Stimulated activated CD4-positive, alpha-beta T cell treated with anti-CD3 and anti-CD28 coated beads, Interleukin-12 subunit alpha, Interleukin-12 subunit beta, amount 100 ng/mL, for 4 hours (primary cell): Measurements from ENCODE around the gene OGDH.
A peak's percentile ranks its signal among the peaks of the same experiment; 100 is the strongest.
"Not testable (repeated sequence)": the region's sequence is repeated elsewhere in the genome, so short reads cannot be mapped to it uniquely, and the experiment has no call there.

Experiments used
- DNase-seq: peaks from one replicate; pipeline ENCODE4 v3.0.0-alpha.2; 2020

OGDH gene

GRCh38 chr7:44712012-44712411 lies 105.6 kb downstream of the OGDH start:
- no peak for DNase-seq

- no peak for DNase-seq
Measured at GRCh38 chr7:44713141-44713540, 106.7 kb downstream of the OGDH start.

GRCh38 chr7:44713680-44714335 lies 107.4 kb downstream of the OGDH start:
- no peak for DNase-seq

- DNase-seq, result no peak
Measured at GRCh38 chr7:44716205-44716604, 109.8 kb downstream of the OGDH start.

- no peak for DNase-seq
Measured at GRCh38 chr7:44720301-44720700, 113.9 kb downstream of the OGDH start.

GRCh38 chr7:44724276-44724675 lies 117.8 kb downstream of the OGDH start:
- no peak for DNase-seq

GRCh38 chr7:44726250-44726649 lies 119.8 kb downstream of the OGDH start:
- not testable (repeated sequence) for DNase-seq

GRCh38 chr7:44727158-44727936 lies 120.9 kb downstream of the OGDH start:
- no peak for DNase-seq

GRCh38 chr7:44727937-44728262 lies 121.5 kb downstream of the OGDH start:
- no peak for DNase-seq

GRCh38 chr7:44729949-44730590 lies 123.6 kb downstream of the OGDH start:
- DNase-seq, result no peak

GRCh38 chr7:44732971-44733370 lies 126.5 kb downstream of the OGDH start:
- DNase-seq, result not testable (repeated sequence)

- DNase-seq, result no peak
Measured at GRCh38 chr7:44733708-44734481, 127.5 kb downstream of the OGDH start.

- DNase-seq, result no peak
Measured at GRCh38 chr7:44735403-44736165, 129.2 kb downstream of the OGDH start.

GRCh38 chr7:44736896-44737295 lies 130.5 kb downstream of the OGDH start:
- no peak for DNase-seq

- DNase-seq, result no peak
Measured at GRCh38 chr7:44738051-44738723, 131.8 kb downstream of the OGDH start.

- no peak for DNase-seq
Measured at GRCh38 chr7:44738876-44739665, 132.6 kb downstream of the OGDH start.

- DNase-seq, result no peak
Measured at GRCh38 chr7:44740055-44740454, 133.6 kb downstream of the OGDH start.

- no peak for DNase-seq
Measured at GRCh38 chr7:44743750-44744149, 137.3 kb downstream of the OGDH start.

GRCh38 chr7:44748045-44748947 lies 141.9 kb downstream of the OGDH start, which contains the start of gene ZMIZ2:
Gene ZMIZ2 (plus strand): TSS chr7:44748847. CDS start chr7:44756250, 7,403 bp downstream.
- peak; percentile 93 for DNase-seq
